IPS-NIHi11 (cell line): ENCODE measurements around the gene APEX2.
"Not testable (repeated sequence)": the region's sequence is repeated elsewhere in the genome, so short reads cannot be mapped to it uniquely, and the experiment has no call there.

Source experiments
- DNase-seq: peaks from one replicate; pipeline ENCODE4 v3.0.0; 2012; ENCODE audit warnings: mixed read lengths, low spot score

APEX2 gene

GRCh38 chrX:55011294-55011693, 11.1 kb downstream of the APEX2 start:
- DNase-seq: peak; percentile 15

DNA sequence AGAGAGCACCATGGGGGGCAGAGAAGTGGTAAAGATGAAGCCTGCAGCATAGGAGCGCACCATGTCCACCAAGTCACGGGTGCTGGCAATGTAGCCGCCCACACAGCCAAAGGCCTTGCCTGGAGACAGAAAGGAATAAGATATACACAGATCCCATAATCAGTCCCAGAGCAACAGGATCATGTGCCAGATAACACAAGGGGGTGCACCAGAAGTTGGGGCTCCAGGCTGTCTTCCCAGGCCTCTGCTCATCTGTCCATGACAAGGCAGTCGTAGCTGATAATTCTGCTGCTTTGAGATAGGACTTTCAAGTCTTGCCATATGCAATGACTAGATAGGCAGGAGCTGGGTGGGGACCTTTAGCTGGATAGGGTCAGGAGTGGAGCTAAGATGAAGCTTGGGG, 14.7 kb downstream of the APEX2 start:
- no peak for DNase-seq

DNA sequence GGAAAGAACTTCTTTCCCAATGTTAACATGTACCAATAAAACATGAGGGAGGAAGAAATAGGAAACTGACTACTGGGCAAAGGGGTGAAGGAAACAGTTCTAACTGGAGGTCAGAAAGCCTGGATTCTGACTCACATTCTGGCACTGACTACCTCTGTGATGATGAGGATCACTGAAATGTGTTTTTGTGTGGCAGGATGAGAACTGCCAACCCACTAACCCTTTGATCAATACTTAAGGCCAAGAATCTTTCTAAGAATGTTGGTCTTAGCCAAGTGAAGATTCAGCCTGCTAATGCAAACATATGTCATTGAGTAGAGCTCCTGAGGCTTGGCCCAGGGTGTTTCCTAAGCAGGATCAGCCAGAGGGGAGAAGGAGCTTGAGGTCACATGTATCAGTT, 26.0 kb downstream of the APEX2 start:
- DNase-seq: no peak

DNA sequence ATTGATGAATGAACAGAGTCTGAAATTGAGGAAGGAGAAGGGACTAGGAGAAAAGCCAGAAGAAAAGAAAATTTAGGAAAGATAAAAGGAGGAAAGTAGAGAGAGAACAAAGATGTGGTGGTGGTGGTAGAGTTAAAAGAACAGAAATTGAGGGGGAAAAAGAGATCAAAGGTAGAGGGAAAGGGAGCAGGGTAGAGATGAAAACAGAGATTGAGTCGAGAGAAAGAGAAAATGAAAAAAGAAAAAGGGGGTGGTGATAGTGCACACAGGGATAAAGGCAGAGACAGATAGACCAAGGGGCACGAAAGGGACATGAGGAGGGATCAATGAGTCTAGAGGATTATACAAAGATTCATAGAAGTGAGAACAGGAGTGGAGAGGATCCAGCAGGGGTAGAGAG, 26.7 kb downstream of the APEX2 start:
- no peak for DNase-seq

DNA sequence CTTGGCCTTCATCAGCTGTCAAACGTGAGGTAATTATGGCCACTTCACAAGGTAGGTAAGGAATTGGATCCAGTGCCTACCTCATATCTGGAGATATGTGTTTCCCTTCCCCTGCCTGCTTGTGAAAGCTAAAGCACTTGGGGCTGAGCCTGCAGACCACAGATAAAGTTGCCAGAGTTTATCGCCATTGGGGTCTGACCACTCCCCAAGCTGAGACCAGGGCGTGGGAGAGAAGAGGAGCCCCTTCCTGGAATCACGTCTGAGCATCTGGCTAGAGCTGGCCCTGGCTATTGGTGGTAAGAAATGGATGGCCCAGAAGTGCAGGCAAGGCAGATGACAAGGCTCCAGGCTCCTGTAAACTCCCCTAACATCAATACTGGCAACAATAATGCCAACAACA, 27.9 kb downstream of the APEX2 start:
- no peak for DNase-seq

DNA sequence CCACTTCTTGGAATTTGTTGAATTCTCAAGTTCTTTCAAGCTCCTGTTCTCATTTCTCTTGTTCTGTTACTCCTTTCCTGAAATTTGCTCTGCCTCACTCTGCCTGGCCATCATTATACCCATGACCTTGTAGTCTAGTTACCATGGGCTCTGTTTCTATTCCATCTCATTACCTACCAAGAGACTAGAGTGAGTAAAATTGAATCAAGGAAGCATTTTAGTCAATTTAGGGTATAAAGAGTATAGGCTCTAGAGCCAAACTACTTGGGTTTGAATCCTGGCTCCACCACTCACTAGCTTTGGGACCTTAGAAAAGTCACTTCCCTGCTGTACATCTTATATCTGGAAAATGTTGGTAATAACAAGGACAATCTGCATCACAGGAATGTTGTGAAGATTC, 28.4 kb downstream of the APEX2 start:
- no peak for DNase-seq

GRCh38 chrX:55029291-55029690, 29.1 kb downstream of the APEX2 start:
- DNase-seq: no peak

- no peak for DNase-seq
These were observed 30.4 kb downstream of the APEX2 start, which contains the start of gene ALAS2 for GRCh38 chrX:55030271-55031205. TSS of gene ALAS2 (minus strand) at chrX:55030977. CDS start at chrX:55026000, 4,977 bp downstream.

- DNase-seq: no peak
These were observed 33.3 kb downstream of the APEX2 start for GRCh38 chrX:55033429-55033828.

DNA sequence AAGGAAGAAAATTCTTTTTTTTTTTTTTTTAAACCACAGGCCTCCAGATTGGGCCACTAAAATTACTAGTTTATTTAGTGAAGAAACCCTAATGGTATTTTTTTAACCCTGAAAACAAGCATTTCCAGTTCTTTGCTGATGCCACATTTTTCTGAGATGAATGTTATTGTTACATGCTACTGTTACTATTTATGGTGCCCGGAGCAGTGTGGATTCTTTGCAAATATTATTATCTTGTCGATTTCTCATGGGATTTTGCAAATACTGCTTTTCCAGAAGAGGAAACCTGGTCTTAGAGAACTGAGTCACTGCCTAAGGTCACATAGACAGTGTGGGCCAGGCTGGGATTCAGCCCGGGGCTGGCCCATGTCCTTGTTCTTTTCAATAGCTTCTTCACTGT, 39.3 kb downstream of the APEX2 start:
- no peak for DNase-seq

DNA sequence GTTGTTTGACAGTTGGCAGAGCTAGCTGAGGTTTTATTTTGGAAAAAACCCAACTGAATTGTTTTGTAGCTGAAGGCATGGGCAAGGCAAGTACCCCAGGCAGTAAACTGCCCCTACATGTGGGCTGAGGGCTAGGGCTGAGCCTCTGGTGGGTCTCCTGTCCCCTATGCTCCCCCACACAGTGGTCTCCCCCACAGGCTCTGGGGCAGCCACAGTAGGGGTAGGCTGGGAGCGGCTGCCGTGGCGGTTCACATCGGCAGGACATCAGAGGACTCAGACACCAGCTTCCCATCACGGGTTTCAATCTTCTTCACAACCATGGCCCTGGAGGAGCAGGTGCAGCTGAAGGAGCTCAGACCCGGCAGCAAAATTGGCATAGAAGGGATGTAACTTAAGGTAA, 41.4 kb downstream of the APEX2 start:
- no peak for DNase-seq

- not testable (repeated sequence) for DNase-seq
These were observed 50.4 kb downstream of the APEX2 start for GRCh38 chrX:55050599-55050998.

- DNase-seq: no peak
These were observed 56.9 kb downstream of the APEX2 start for GRCh38 chrX:55056820-55057674.

GRCh38 chrX:55057675-55058249, 57.6 kb downstream of the APEX2 start:
- peak; percentile 21 for DNase-seq
